Measurements from ENCODE around the gene CRADD.

DNA sequence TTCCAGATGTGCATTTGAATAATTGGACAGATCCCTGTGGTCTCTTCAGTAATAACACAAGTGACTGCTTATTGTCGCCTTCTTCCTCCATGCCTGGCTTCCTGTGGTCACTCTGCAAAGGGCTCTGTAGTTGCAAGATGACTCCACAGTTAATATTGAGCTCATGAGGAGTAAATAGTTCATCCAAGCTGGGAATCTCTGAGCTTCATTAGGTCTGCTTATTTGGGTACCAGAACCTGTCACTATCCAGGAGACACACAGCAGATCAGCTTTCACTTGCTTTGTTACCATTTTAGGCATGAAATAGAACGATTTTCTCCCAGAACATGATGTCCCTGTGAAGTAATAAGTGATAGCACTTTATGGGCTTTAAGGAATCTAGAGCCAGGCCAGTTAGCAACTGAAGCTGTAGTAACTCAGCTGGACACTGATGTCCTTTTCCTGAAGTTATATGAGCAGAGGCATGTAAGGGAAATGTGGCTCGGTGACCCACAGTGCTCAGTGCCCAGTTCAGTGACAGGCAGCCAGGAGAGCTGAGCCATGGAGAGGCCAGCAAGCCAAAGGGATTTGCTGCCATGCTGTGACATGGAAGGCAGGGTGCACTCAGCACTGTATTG lies 50.1 kb downstream of the CRADD start:
- TF ChIP-seq, protein P1, sequence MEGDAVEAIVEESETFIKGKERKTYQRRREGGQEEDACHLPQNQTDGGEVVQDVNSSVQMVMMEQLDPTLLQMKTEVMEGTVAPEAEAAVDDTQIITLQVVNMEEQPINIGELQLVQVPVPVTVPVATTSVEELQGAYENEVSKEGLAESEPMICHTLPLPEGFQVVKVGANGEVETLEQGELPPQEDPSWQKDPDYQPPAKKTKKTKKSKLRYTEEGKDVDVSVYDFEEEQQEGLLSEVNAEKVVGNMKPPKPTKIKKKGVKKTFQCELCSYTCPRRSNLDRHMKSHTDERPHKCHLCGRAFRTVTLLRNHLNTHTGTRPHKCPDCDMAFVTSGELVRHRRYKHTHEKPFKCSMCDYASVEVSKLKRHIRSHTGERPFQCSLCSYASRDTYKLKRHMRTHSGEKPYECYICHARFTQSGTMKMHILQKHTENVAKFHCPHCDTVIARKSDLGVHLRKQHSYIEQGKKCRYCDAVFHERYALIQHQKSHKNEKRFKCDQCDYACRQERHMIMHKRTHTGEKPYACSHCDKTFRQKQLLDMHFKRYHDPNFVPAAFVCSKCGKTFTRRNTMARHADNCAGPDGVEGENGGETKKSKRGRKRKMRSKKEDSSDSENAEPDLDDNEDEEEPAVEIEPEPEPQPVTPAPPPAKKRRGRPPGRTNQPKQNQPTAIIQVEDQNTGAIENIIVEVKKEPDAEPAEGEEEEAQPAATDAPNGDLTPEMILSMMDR (IDR thresholded peaks at IDR 0.05): no peak
- TF ChIP-seq POLR2A (IDR thresholded peaks at IDR 0.05): no peak
